ENCODE measurements around the gene ZFP36. TPM values are rescaled to one million over a fixed set of nuclear protein-coding genes. Genes with fewer than 3 reads are reported as not detected.

Gene ZFP36
- total RNA-seq, 1 experiment from 2014 or later, result 36.3 TPM

DNA sequence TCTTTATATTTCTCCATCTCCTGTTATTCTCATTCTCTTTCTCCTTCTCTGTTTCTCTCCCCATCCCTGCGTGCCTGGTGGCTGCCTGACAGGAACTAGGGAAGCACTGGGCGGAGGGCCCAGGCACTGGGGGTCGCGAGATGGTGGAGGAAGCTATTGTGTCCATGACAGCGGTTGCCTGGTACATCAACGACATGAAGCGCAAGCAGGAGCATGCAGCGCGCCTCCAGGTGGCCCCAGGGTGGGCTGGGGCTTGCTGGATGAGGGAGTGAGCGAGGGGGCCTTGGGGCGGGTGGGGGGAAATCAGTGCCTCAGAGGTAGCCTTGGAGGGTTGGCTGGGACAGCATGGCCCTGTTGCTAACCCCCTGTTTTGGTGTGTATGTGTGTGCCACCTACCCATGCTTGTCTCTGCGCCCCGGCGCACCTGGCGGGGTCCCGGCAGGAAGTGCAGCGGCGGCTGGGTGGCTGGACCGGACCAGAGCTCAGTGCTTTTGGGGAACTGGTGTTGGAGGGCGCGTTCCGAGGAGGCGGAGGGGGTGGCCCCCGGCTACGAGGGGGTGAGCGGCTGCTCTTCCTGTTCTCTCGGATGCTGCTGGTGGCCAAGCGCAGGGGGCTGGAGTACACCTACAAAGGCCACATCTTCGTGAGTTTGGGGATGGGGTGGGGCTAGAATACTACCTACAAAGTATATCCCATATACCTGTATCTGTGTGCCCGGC is 11.0 kb downstream of the ZFP36 start:
- H3K4me2 ChIP-seq, result no peak overlapping the region
- H3F3A ChIP-seq (ENCODE audit: insufficient read depth, low read depth), result peaks cover 12% of the 10 kb centered on the region; the same call in 1 of the 2 replicates
- no peak overlapping the region for H3K27ac ChIP-seq
- no TSS peak for BruUV-seq (replicated peaks)
- no peaks in the 10 kb centered on the region for H3K79me2 ChIP-seq (ENCODE audit: low read depth)
- ChIA-PET CTCF (no interaction called here), POLR2A (ENCODE audit: unreplicated experiment) (interaction anchor here (0.6 kb wide), 1 partner anchor 20 kb away, joined by 4 read pairs; no protein-coding TSS in a partner anchor)
- no peaks in the 10 kb centered on the region for H4K20me1 ChIP-seq (ENCODE audit: insufficient read depth)
- peak in 1 of 2 experiments; percentile 12 for DNase-seq
- TF ChIP-seq EZH2 (IDR thresholded peaks at IDR 0.05; ENCODE audit: low read depth), result no peak
- TF ChIP-seq, protein P1, sequence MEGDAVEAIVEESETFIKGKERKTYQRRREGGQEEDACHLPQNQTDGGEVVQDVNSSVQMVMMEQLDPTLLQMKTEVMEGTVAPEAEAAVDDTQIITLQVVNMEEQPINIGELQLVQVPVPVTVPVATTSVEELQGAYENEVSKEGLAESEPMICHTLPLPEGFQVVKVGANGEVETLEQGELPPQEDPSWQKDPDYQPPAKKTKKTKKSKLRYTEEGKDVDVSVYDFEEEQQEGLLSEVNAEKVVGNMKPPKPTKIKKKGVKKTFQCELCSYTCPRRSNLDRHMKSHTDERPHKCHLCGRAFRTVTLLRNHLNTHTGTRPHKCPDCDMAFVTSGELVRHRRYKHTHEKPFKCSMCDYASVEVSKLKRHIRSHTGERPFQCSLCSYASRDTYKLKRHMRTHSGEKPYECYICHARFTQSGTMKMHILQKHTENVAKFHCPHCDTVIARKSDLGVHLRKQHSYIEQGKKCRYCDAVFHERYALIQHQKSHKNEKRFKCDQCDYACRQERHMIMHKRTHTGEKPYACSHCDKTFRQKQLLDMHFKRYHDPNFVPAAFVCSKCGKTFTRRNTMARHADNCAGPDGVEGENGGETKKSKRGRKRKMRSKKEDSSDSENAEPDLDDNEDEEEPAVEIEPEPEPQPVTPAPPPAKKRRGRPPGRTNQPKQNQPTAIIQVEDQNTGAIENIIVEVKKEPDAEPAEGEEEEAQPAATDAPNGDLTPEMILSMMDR (conservative IDR thresholded peaks at IDR 0.05), result no peak
- H3K36me3 ChIP-seq (ENCODE audit: low read depth), result no peaks in the 10 kb centered on the region
- no peaks in the 10 kb centered on the region for H3K9me3 ChIP-seq (ENCODE audit: insufficient read depth, low read depth)
- H2AFZ ChIP-seq, result no peak overlapping the region
- H3K4me1 ChIP-seq (replicated peaks; ENCODE audit: insufficient read depth), result 0 out of 2 replicates have a peak, but pooled peaks cover 4% of the 10 kb centered on the region
- intact Hi-C loops (cut with micrococcal nuclease; ENCODE audit: unreplicated experiment), result no loop called here
- H3K27me3 ChIP-seq (ENCODE audit: insufficient read depth, low read depth), result no peaks in the 10 kb centered on the region
- H3K9me2 ChIP-seq (ENCODE audit: insufficient read depth), result no peaks in the 10 kb centered on the region
- no peak overlapping the region for H3K4me3 ChIP-seq

DNA sequence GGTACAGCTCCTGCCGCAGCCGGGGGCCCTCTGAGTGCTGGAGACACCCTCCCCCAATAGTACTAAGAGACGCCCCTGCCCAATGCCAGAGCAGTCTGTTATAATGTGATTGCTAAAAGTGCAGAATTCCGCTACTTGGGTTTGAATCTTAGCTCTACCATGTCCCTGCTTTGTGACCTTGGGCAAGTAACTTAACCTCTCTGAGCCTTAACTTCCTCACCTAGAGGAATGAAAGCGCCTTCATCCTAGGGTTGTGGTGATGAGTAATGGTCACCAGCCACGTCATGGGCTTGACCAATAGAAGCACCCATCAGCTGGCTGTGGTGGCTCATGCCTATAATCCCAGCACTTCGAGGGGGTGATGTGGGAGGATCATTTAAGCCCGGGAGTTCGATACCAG is 12.4 kb downstream of the ZFP36 start:
- DNase-seq, result peak in 1 of 2 experiments; percentile 6
- BruUV-seq (replicated peaks), result no TSS peak
- Histone ChIP-seq H2AFZ (no peak overlapping the region), H3K4me2 (no peak overlapping the region), H3K36me3 (ENCODE audit: low read depth) (no peaks in the 10 kb centered on the region), H3K9me2 (ENCODE audit: insufficient read depth) (no peaks in the 10 kb centered on the region), H3K9me3 (ENCODE audit: insufficient read depth, low read depth) (no peaks in the 10 kb centered on the region), H3K4me1 (replicated peaks; ENCODE audit: insufficient read depth) (0 out of 2 replicates have a peak, but pooled peaks cover 1% of the 10 kb centered on the region), H3K79me2 (ENCODE audit: low read depth) (no peaks in the 10 kb centered on the region), H3K4me3 (no peak overlapping the region), H3K27ac (no peak overlapping the region), H3F3A (ENCODE audit: insufficient read depth, low read depth) (peaks cover 8% of the 10 kb centered on the region; the same call in 1 of the 2 replicates), H4K20me1 (ENCODE audit: insufficient read depth) (no peaks in the 10 kb centered on the region), H3K27me3 (ENCODE audit: insufficient read depth, low read depth) (no peaks in the 10 kb centered on the region)
- TF ChIP-seq, protein P1 (conservative IDR thresholded peaks at IDR 0.05), result no peak
- no peak for TF ChIP-seq EZH2 (IDR thresholded peaks at IDR 0.05; ENCODE audit: low read depth)
- intact Hi-C loops (cut with micrococcal nuclease; ENCODE audit: unreplicated experiment), result no loop called here
- ChIA-PET POLR2A (ENCODE audit: unreplicated experiment) (interaction anchor here (0.6 to 0.7 kb wide), 2 partner anchors 15 to 66 kb away, joined by 3 read pairs; no protein-coding TSS in a partner anchor), CTCF (no interaction called here)

DNA sequence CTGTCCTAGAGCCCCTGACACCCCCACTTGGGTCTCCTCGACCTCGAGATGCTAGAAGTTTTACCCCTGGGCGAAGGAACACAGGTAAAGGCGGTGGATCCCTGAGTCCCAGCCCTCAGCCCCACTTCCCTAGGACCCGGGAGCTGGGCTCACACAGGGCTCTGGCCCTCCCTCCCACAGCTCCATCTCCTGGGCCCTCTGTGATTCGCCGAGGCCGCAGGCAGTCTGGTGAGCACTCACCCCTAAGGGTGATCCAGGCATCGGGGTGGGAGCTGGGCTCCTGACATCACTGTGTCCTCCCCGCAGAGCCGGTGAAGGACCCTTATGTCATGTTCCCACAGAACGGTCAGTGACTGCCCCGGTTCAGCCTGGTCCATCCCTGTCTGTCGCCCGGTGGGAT is 14.1 kb downstream of the ZFP36 start:
- Histone ChIP-seq H3K9me3 (ENCODE audit: insufficient read depth, low read depth) (no peaks in the 10 kb centered on the region), H3K4me1 (replicated peaks; ENCODE audit: insufficient read depth) (no peaks in the 10 kb centered on the region), H3F3A (ENCODE audit: insufficient read depth, low read depth) (no peaks in the 10 kb centered on the region), H4K20me1 (ENCODE audit: insufficient read depth) (no peaks in the 10 kb centered on the region), H3K36me3 (ENCODE audit: low read depth) (no peaks in the 10 kb centered on the region), H3K27me3 (ENCODE audit: insufficient read depth, low read depth) (no peaks in the 10 kb centered on the region), H3K4me3 (no peak overlapping the region), H3K79me2 (ENCODE audit: low read depth) (no peaks in the 10 kb centered on the region), H3K27ac (no peak overlapping the region), H3K9me2 (ENCODE audit: insufficient read depth) (no peaks in the 10 kb centered on the region), H2AFZ (no peak overlapping the region), H3K4me2 (no peak overlapping the region)
- ChIA-PET CTCF (no interaction called here), POLR2A (ENCODE audit: unreplicated experiment) (no interaction called here)
- no peak for DNase-seq
- TF ChIP-seq, protein P1 (conservative IDR thresholded peaks at IDR 0.05), result no peak
- no peak for TF ChIP-seq EZH2 (IDR thresholded peaks at IDR 0.05; ENCODE audit: low read depth)
- no TSS peak for BruUV-seq (replicated peaks)
- intact Hi-C loops (cut with micrococcal nuclease; ENCODE audit: unreplicated experiment), result no loop called here
